Aorta (tissue), 5 donors: ENCODE measurements around the gene WFIKKN2. TPM values are rescaled to one million over a fixed set of nuclear protein-coding genes. Genes with fewer than 3 reads are reported as not detected.

Experiments used
- ATAC-seq: fragments of 200-7000 bp; cut with Tn5 transposase; one replicate; pipeline ENCODE4 v1.9.1; 2022; ENCODE audit warnings: moderate library complexity; ENCODE audit not compliant: low FRiP score
- DNase-seq, 2 donors: peaks; one replicate each; pipeline ENCODE4 v3.0.0-alpha.2; 2020
- H3K27ac ChIP-seq, 2 donors: one replicate each; pipeline ENCODE4 v1.5.1; 2013; ENCODE audit warnings: low read length in 2 of 2, mild to moderate bottlenecking in 2 of 2, moderate library complexity in 2 of 2, control low read depth in 1 of 2, inconsistent platforms in 1 of 2, low read depth in 1 of 2
- H3K27me3 ChIP-seq, 2 donors: one replicate each; pipeline ENCODE4 v1.6.1; 2013; ENCODE audit warnings: control low read depth in 1 of 2, low read length in 1 of 2, mild to moderate bottlenecking in 1 of 2, moderate library complexity in 1 of 2; ENCODE audit not compliant: insufficient read depth in 2 of 2, control insufficient read depth in 1 of 2
- H3K36me3 ChIP-seq, 2 donors: one replicate each; pipeline ENCODE4 v1.6.1; 2013; ENCODE audit warnings: control low read depth in 1 of 2, low read length in 1 of 2, mild to moderate bottlenecking in 1 of 2; ENCODE audit not compliant: insufficient read depth in 2 of 2, control insufficient read depth in 1 of 2
- H3K4me1 ChIP-seq, 2 donors: one replicate each; pipeline ENCODE4 v1.6.1; 2013; ENCODE audit warnings: low read length in 2 of 2, control low read depth in 1 of 2, mild to moderate bottlenecking in 1 of 2, moderate library complexity in 1 of 2; ENCODE audit not compliant: insufficient read depth in 2 of 2, control insufficient read depth in 1 of 2
- H3K4me3 ChIP-seq, 2 donors: one replicate each; pipeline ENCODE4 v1.5.1; 2013; ENCODE audit warnings: low read length in 2 of 2, control low read depth in 1 of 2, mild to moderate bottlenecking in 1 of 2
- H3K9me3 ChIP-seq: one replicate; pipeline ENCODE4 v1.6.1; 2013; ENCODE audit warnings: mild to moderate bottlenecking, low read length; ENCODE audit not compliant: control insufficient read depth
- WGBS, 2 donors: extraction: QIAGEN DNeasy Blood & Tissue Kit; methylation state at CpG; one replicate each; pipeline ENCODE4 v1.1.7; 2013; 5-methylcytosine and 5-hydroxymethylcytosine counted together
- intact Hi-C, 2 donors: fragments of 100-400 bp; cut with DNase I; formaldehyde crosslinking; loops; one replicate each; pipeline versions ENCODE4 v1.14.2 to v1.15.0; 2022
- polyA plus RNA-seq, 2 donors: library from polyadenylated mRNA; stranded (reverse); fragments of 200-250 nt; gene quantifications; one replicate each; pipeline ENCODE4 v1.2.3, GENCODE V29; 2013
- total RNA-seq, 2 donors: library from RNA; stranded (reverse); fragmentation: NEBNext Ultra II Directional; extraction: Animal tissue kit (Norgen Biotek cat#: 25700); gene quantifications; one replicate each; pipeline ENCODE4 v1.2.1, GENCODE V29; 2021
- donor health status: healthy with polysubstance abuse.
- donor health status: Bipolar disorder and iron deficiency.
- donor health status: DM: no; HTN: no; CAD: no.
- donor health status: DM: no; HTN: no; CAD: no.
- donor health status: DM: yes; HTN: yes; CAD: no.

WFIKKN2 gene
- total and polyA plus RNA-seq, 4 donors = 0.48 TPM; not detected in 3

GRCh38 chr17:50807009-50807408, 28.4 kb upstream of the WFIKKN2 start:
- Histone ChIP-seq H3K36me3 (no peaks in the 10 kb centered on the region), H3K4me3 (no peak overlapping the region), H3K27me3 (no peaks in the 10 kb centered on the region), H3K9me3 (no peaks in the 10 kb centered on the region), H3K27ac (no peak overlapping the region), H3K4me1 (no peaks in the 10 kb centered on the region)
- ATAC-seq (no peak), DNase-seq (no peak)
- 48 to 68% methylated on average over 2 of the region's 2 CpGs for WGBS, 2 donors
- intact Hi-C loops = no loop called here

GRCh38 chr17:50807675-50808074, 27.7 kb upstream of the WFIKKN2 start:
- Histone ChIP-seq H3K27me3 (no peaks in the 10 kb centered on the region), H3K9me3 (no peaks in the 10 kb centered on the region), H3K27ac (no peak overlapping the region), H3K4me3 (no peak overlapping the region), H3K36me3 (no peaks in the 10 kb centered on the region), H3K4me1 (no peaks in the 10 kb centered on the region)
- ATAC-seq (no peak), DNase-seq (no peak)
- intact Hi-C loops = no loop called here
- 87 to 90% methylated on average over 5 of the region's 5 CpGs for WGBS, 2 donors

GRCh38 chr17:50808413-50808812, 27.0 kb upstream of the WFIKKN2 start:
- no peak overlapping the region for H3K4me3 ChIP-seq
- no peak overlapping the region for H3K27ac ChIP-seq
- H3K9me3 ChIP-seq = no peaks in the 10 kb centered on the region
- 95 to 97% methylated on average over 7 of the region's 7 CpGs for WGBS, 2 donors
- no peaks in the 10 kb centered on the region for H3K36me3 ChIP-seq
- H3K4me1 ChIP-seq = no peaks in the 10 kb centered on the region
- DNase-seq (no peak), ATAC-seq (no peak)
- no peaks in the 10 kb centered on the region for H3K27me3 ChIP-seq
- intact Hi-C loops = no loop called here

- ATAC-seq (no peak), DNase-seq (no peak)
- intact Hi-C loops = no loop called here
- 82 to 83% methylated on average over 3 of the region's 3 CpGs for WGBS, 2 donors
- no peaks in the 10 kb centered on the region for H3K9me3 ChIP-seq
- no peaks in the 10 kb centered on the region for H3K4me1 ChIP-seq
- no peak overlapping the region for H3K4me3 ChIP-seq
- H3K36me3 ChIP-seq = no peaks in the 10 kb centered on the region
- H3K27me3 ChIP-seq = no peaks in the 10 kb centered on the region
- no peak overlapping the region for H3K27ac ChIP-seq
These were observed 26.5 kb upstream of the WFIKKN2 start for GRCh38 chr17:50808888-50809287.

GRCh38 chr17:50813583-50813982, 21.8 kb upstream of the WFIKKN2 start:
- ATAC-seq = no peak
- intact Hi-C loops = no loop called here
- DNase-seq = no peak

GRCh38 chr17:50815400-50815799, 20.0 kb upstream of the WFIKKN2 start:
- H3K27ac ChIP-seq = no peak overlapping the region
- no peak overlapping the region for H3K4me3 ChIP-seq
- ATAC-seq (no peak), DNase-seq (no peak)
- no peaks in the 10 kb centered on the region for H3K4me1 ChIP-seq
- intact Hi-C loops = no loop called here
- H3K36me3 ChIP-seq = no peaks in the 10 kb centered on the region
- 74 to 82% methylated on average over 3 of the region's 3 CpGs for WGBS, 2 donors
- H3K9me3 ChIP-seq = no peaks in the 10 kb centered on the region
- no peaks in the 10 kb centered on the region for H3K27me3 ChIP-seq

More at GRCh38 chr17:50813583-50813982, 21.8 kb upstream of the WFIKKN2 start:
- Histone ChIP-seq H3K36me3 (no peaks in the 10 kb centered on the region), H3K9me3 (no peaks in the 10 kb centered on the region), H3K4me3 (no peak overlapping the region), H3K27ac (no peak overlapping the region), H3K27me3 (no peaks in the 10 kb centered on the region), H3K4me1 (no peaks in the 10 kb centered on the region)

- Histone ChIP-seq H3K27ac (no peak overlapping the region), H3K4me3 (no peak overlapping the region), H3K27me3 (no peaks in the 10 kb centered on the region), H3K4me1 (no peaks in the 10 kb centered on the region), H3K9me3 (no peaks in the 10 kb centered on the region), H3K36me3 (no peaks in the 10 kb centered on the region)
- no peak for ATAC-seq
- WGBS, 2 donors = 87 to 91% methylated on average over 5 of the region's 5 CpGs
- no peak for DNase-seq
- intact Hi-C loops = loop anchor here in 1 of 2 donors (2.0 kb wide), 1 partner anchor 27 kb away; no protein-coding TSS in a partner anchor
These were observed 19.1 kb upstream of the WFIKKN2 start for GRCh38 chr17:50816271-50816670.

GRCh38 chr17:50816771-50817751, 18.3 kb upstream of the WFIKKN2 start:
- DNase-seq = peak; percentile 63 to 89
- no peak overlapping the region for H3K4me3 ChIP-seq
- H3K27ac ChIP-seq = no peak overlapping the region
- peak; percentile 77 for ATAC-seq
- 30 to 32% methylated on average over 26 to 27 of the region's 27 CpGs for WGBS, 2 donors
- H3K36me3 ChIP-seq = no peaks in the 10 kb centered on the region
- intact Hi-C loops = loop anchor here in 1 of 2 donors (2.0 kb wide), 1 partner anchor 26 kb away; no protein-coding TSS in a partner anchor
- no peaks in the 10 kb centered on the region for H3K27me3 ChIP-seq
- no peaks in the 10 kb centered on the region for H3K4me1 ChIP-seq
- peaks cover under 1% of the 10 kb centered on the region for H3K9me3 ChIP-seq

GRCh38 chr17:50817838-50818237, 17.5 kb upstream of the WFIKKN2 start:
- Histone ChIP-seq H3K4me3 (no peak overlapping the region), H3K27ac (no peak overlapping the region), H3K9me3 (peaks cover 1% of the 10 kb centered on the region), H3K4me1 (no peaks in the 10 kb centered on the region), H3K27me3 (no peaks in the 10 kb centered on the region), H3K36me3 (no peaks in the 10 kb centered on the region)
- ATAC-seq (no peak), DNase-seq (no peak)
- intact Hi-C loops = loop anchor here in 1 of 2 donors (2.0 kb wide), 1 partner anchor 25 kb away; no protein-coding TSS in a partner anchor
- 44 to 45% methylated on average over 7 of the region's 7 CpGs for WGBS, 2 donors
